HG02571 (cell line): ENCODE data around the gene KRT10.

Experiments
- ATAC-seq: cut with Tn5 transposase; IDR thresholded peaks from one replicate; pipeline ENCODE4 v1.9.1; 2021; ENCODE audit warnings: mild to moderate bottlenecking, moderate library complexity; ENCODE audit not compliant: unreplicated experiment

The KRT10 gene

GRCh38 chr17:40809721-40810421, 12.5 kb downstream of the KRT10 start:
- ATAC-seq, result no peak

- no peak for ATAC-seq
These were observed 16.3 kb downstream of the KRT10 start for GRCh38 chr17:40806131-40806530.

DNA sequence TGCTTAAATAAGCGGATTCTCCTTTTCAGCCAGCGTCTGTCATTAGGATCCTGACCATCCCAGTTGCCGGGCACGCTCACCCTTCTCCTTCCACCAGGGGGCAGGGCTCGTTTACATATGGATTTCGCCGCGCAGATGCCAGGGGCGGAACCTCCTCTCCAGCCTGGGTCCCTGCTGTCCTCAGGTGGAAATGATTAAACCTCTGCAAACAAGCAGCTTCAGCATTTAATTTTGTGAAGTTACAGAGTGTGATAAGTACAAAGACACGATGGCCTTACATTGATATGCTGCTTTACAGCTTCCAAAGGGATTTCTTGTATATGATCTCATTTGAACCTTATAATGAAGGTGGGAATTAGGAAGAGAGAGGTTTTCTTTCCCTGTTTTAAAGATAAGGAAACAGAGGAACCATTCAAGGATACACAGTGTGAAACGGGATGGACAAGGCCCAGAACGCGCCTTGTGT, 18.8 kb downstream of the KRT10 start:
- ATAC-seq, result no peak

- ATAC-seq, result no peak
These were observed 21.3 kb downstream of the KRT10 start for GRCh38 chr17:40801157-40801556.

GRCh38 chr17:40800381-40800780, 22.0 kb downstream of the KRT10 start:
- ATAC-seq, result no peak

GRCh38 chr17:40799859-40800258, 22.6 kb downstream of the KRT10 start, which contains the start of gene KRT28:
TSS of gene KRT28 (minus strand) at chr17:40799959. CDS start at chr17:40799893, 66 bp downstream.
- no peak for ATAC-seq

DNA sequence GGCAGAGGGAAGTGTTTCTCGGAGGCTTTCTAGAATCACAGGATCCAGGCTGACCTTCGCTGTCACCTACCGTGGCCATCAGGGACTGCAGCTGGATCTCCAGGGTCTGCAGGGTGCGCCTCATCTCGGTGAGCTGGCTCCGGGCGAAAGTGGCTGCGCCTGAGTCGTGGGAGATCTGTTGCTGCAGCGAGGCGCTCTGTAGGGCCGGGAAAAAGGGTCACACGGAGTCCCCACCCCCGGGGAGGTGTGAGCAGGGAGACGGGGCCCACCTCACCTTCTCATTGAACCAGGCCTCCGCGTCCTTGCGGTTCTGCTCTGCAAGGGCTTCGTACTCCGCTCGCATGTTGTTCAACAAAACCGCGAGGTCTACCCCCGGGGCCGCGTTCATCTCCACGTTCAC, 25.6 kb downstream of the KRT10 start:
- ATAC-seq, result no peak

- ATAC-seq, result no peak
These were observed 27.3 kb downstream of the KRT10 start for GRCh38 chr17:40795019-40795667.

DNA sequence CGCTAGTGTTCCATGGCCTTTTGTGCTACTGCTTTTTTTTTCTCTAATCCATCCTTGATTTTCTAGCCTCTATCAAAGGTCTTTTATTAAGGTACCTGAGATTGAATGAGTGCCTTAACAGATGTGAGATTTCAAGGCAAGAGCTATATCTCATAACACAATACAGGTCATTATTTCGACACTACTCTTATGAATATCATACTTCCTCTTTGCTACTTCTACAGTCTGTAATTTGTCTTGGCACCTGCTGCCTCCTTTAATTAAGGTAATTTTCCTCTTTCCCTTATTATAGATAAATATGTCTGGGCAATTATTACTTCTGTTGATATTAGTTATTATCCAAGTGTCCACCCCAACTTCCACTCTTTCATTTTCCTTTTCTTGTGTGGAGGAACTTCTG, 27.9 kb downstream of the KRT10 start:
- no peak for ATAC-seq

GRCh38 chr17:40793832-40794231, 28.6 kb downstream of the KRT10 start:
- no peak for ATAC-seq

DNA sequence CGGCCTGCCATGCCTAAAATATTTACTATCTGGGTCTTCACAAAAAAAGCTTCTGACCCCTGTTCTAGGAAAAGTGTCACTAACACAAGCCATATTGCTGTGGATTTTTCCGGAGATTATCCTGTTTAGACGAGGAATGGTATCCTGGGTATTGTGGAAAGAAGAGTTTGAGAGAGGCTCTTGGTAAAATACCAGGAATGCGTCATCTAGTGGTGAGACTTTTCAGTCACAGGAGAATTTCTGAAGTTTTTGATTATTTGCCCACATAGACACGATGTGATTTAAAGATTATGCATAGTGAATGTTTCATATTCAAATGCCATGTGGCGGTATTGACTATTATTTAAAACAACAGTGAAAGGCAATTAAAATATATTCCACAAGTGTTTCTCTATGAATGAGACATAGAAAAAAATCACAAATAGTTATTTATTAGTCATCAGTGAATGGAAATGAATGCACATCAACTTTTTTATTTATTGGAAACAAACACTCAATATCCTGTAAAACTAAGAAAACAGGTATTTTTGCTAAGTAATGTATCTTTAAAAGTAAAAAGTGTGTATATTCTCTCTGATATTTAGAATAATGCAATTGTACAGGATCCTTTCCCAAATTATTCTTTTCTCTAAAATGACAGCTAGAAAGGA, 30.5 kb downstream of the KRT10 start:
- ATAC-seq, result no peak

GRCh38 chr17:40791111-40791510, 31.3 kb downstream of the KRT10 start:
- ATAC-seq, result no peak

- no peak for ATAC-seq
These were observed 40.0 kb downstream of the KRT10 start, which contains the start of gene KRT27 for GRCh38 chr17:40782450-40782849. TSS of gene KRT27 (minus strand) at chr17:40782550. CDS start at chr17:40782493, 57 bp downstream.

DNA sequence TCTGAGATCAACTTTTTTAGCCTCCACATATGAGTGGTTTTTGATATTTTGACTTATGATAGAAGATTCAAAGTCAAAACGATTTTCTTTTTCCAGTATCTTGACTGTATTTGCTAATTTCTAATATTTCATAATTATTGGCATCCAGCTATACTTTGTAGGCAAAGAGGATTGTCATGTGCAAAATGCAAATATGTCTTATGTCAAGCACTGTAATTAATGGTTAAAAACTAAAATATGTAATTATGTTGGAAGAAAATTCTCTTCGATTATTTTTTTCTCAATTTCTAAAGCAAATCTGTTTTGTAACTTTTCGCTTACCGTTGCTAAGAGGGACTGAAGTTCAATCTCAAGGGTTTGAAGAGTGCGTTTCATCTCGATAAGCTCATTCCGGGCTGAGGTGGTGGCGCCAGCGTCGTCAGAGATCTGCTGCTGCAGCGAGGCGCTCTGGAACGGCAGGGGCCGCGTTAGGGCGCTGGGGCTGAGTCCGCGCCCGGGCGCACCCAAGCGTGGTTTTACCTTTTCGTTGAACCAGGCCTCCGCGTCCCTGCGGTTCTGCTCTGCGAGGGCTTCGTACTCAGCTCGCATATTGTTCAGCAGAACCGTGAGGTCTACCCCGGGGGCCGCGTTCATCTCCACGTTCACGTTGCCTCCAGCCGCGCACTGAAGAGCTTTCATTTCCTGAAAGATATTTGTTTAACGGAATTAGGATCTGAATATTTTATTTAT, 43.1 kb downstream of the KRT10 start:
- no peak for ATAC-seq

DNA sequence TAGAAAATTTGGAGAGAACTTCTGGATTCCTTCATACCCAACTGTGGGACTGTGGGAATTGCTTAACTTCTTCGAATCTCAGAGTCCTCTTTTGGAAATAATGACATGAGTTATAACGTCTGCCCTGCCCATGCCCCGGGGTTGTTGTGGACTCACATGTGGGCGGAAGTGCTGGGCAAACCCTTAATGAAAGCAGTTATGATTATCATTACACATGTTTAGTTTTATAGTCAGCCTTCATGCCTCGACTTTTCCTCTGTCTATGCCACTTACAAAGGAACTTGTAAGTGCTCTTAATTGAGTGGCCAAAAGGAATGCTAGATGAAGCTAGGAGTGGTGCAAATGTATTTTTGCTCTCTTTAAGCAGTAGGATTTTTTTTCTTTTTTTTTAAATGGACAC, 44.0 kb downstream of the KRT10 start:
- ATAC-seq, result no peak

GRCh38 chr17:40777971-40778370, 44.4 kb downstream of the KRT10 start:
- no peak for ATAC-seq

DNA sequence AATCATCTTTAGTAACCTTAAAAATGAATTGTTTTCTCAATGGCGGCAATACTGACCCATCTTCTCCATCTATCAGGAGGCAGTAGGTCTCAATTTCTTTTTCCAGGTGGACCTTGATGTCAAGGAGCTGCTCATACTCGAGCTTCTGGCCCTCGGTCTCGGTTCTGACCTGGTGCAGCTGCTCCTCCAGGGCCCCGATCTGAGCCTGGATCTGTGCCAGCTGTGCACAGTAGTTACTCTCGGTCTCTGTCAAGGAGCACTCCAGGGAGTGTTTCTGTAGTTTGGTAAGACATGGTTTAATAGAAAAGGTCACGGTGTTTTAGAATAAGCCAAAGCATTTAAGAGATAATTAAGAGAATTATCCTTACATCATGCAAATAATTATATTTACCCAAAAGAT, 45.0 kb downstream of the KRT10 start:
- ATAC-seq, result no peak

GRCh38 chr17:40775945-40776344, 46.5 kb downstream of the KRT10 start:
- ATAC-seq, result no peak

GRCh38 chr17:40772101-40772500, 50.3 kb downstream of the KRT10 start, which contains the start of gene KRT26:
TSS of gene KRT26 (minus strand) at chr17:40772201. CDS start at chr17:40772113, 88 bp downstream.
- no peak for ATAC-seq
